ENCODE results near the gene PRSS8.

- no peak for TF ChIP-seq CTCF (conservative IDR thresholded peaks at IDR 0.05 in 1 of 2, IDR thresholded peaks at IDR 0.05 in 1 of 2; ENCODE audit: low read depth in 1 of 2, low read length in 2 of 2)
- no peak for TF ChIP-seq EZH2 (IDR thresholded peaks at IDR 0.05; ENCODE audit: low read length, missing control alignments)
Measured at GRCh38 chr16:31125844-31126243, 9.7 kb downstream of the PRSS8 start.

All from fibroblast of lung (primary cell).